Measurements from ENCODE around the gene IQCN. TPM values are rescaled to one million over a fixed set of nuclear protein-coding genes. Genes with fewer than 3 reads are reported as not detected.

Gene IQCN
- total RNA-seq, 1 donor: 0.86 TPM

- no peak for DNase-seq (ENCODE audit: low read depth)
- no peak overlapping the region for H3K4me3 ChIP-seq (ENCODE audit: low read depth, low read length)
- TF ChIP-seq CTCF (IDR thresholded peaks at IDR 0.05; ENCODE audit: insufficient read depth, low read depth, low read length): no peak
These were observed 21.9 kb downstream of the IQCN start for GRCh38 chr19:18252370-18252717.

GRCh38 chr19:18251587-18252369, 22.5 kb downstream of the IQCN start:
- H3K4me3 ChIP-seq (ENCODE audit: low read depth, low read length): no peak overlapping the region
- TF ChIP-seq CTCF (IDR thresholded peaks at IDR 0.05; ENCODE audit: insufficient read depth, low read depth, low read length): peak; percentile 92
- DNase-seq (ENCODE audit: low read depth): peak; percentile 67

DNA sequence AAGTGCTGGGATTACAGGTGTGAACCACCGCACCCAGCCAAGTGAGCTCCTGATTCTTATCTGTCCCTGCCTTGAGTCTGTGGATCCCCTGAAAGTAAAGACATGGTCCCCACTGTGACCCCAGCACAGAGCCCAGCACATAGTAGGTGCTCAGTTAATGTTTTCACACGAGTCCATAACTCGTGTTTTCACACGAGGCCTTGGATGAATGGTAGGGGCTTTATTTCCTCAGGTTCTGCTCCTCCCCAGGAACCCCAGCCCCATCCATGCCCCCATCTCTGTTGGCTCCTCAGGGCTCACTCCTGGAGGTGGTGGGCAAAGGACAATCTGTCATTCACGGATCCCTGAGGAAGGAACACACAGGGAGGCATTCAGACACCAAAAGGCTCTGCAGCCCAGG, 24.4 kb downstream of the IQCN start:
- no peak for TF ChIP-seq CTCF (IDR thresholded peaks at IDR 0.05; ENCODE audit: insufficient read depth, low read depth, low read length)
- DNase-seq (ENCODE audit: low read depth): no peak
- H3K4me3 ChIP-seq (ENCODE audit: low read depth, low read length): no peak overlapping the region

- DNase-seq (ENCODE audit: low read depth): no peak
- H3K4me3 ChIP-seq (ENCODE audit: low read depth, low read length): no peak overlapping the region
- TF ChIP-seq CTCF (IDR thresholded peaks at IDR 0.05; ENCODE audit: insufficient read depth, low read depth, low read length): no peak
These were observed 29.0 kb downstream of the IQCN start for GRCh38 chr19:18245297-18245696.

DNA sequence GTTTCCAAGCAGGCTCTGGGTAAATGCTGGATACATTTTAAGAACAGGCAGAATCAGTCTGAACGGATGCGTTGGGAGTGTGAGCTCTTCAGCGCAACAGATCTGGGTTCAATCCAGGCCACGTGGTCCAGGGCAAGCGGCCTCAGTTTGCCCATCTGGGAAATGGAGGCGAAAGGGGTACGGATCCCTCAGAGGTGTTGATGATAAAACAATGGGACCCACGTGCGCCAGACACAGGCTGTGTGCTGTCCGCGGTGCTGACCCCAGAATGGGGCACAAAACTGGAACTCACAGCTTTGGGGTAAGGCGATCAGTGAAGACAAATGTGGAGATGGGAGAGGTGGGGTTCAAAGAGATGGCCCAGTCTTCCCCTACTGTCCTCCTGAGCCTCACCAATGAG, 34.9 kb downstream of the IQCN start:
- no peak for TF ChIP-seq CTCF (IDR thresholded peaks at IDR 0.05; ENCODE audit: insufficient read depth, low read depth, low read length)
- DNase-seq (ENCODE audit: low read depth): no peak
- H3K4me3 ChIP-seq (ENCODE audit: low read depth, low read length): no peak overlapping the region

- TF ChIP-seq CTCF (IDR thresholded peaks at IDR 0.05; ENCODE audit: insufficient read depth, low read depth, low read length): no peak
- no peak for DNase-seq (ENCODE audit: low read depth)
- no peak overlapping the region for H3K4me3 ChIP-seq (ENCODE audit: low read depth, low read length)
These were observed 40.1 kb downstream of the IQCN start for GRCh38 chr19:18234194-18234593.
